Activated CD4-positive, alpha-beta T cell treated with anti-CD3 and anti-CD28 coated beads, Interleukin-2, amount 50 U/mL, for 48 hours (primary cell): Measurements from ENCODE around the gene MTNR1A.

Source experiments
- DNase-seq, 2 experiments: peaks; one replicate each; pipeline ENCODE4 v3.0.0-alpha.2; 2020

The MTNR1A gene

DNA sequence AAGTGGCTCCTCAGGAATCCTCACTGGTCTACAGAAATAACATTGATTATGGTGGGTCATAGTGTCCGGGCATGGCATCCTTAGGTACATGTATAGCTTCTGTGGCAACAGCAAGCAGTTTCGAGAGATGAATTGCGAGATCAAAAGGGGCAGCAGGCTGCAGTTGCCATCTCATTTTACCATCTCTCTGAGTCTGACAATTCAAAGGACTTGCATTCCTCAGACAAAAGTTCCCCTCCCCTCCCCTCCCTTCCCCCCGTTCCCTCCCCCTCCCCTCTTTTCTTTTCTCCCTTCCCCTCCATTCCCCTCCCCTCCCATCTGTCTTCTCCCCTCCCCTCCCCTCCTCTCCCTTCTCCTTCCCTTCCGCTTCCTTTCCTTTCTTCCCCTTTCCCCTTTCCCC lies 70.2 kb downstream of the MTNR1A start:
- DNase-seq: no peak

DNA sequence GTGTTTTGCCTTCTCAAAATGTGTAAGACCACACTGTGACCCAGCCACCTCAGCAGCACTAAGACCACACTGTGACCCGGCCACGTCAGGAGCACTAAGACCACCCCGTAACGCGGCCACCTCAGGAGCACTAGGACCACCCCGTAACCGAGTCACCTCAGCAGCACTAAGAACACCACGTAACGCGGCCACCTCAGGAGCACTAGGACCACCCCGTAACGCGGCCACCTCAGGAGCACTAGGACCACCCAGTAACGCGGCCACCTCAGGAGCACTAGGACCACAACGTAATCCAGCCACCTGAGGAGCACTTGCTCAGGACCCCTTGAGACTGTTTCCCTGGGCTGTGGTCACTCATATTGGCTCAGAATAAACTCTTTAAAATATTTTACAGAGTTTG lies 71.7 kb downstream of the MTNR1A start:
- no peak for DNase-seq
